SK-N-MC (cell line): Measurements from ENCODE around the gene ARFGEF2.

Source experiments
- EZH2 ChIP-seq: fragments of 200-600 bp; sonication (generic); IDR thresholded peaks from one replicate; pipeline ENCODE4 v1.6.1; 2017; ENCODE audit warnings: antibody characterized with exemption
- FOXP2 ChIP-seq: optimal IDR thresholded peaks from 2 replicates; pipeline ENCODE3; 2011; ENCODE audit warnings: mild to moderate bottlenecking, moderate library complexity; ENCODE audit not compliant: insufficient read depth; ENCODE audit errors: extremely low read length, control extremely low read depth
- POLR2AphosphoS5 ChIP-seq: IDR thresholded peaks from 2 replicates; pipeline ENCODE4 v1.6.1; 2012; ENCODE audit warnings: mild to moderate bottlenecking, low read depth, low read length, borderline replicate concordance

GRCh38 chr20:48910347-48910781 lies 11.1 kb upstream of the ARFGEF2 start:
- no peak for TF ChIP-seq EZH2
- no peak for TF ChIP-seq POLR2AphosphoS5
- TF ChIP-seq FOXP2: no peak
